Stimulated activated CD4-positive, alpha-beta T cell treated with anti-CD3 and anti-CD28 coated beads, Interleukin-1b, Interleukin-23, amount 100 ng/mL, for 24 hours (primary cell): ENCODE results near the gene DHRS11.
A peak's percentile ranks its signal among the peaks of the same experiment; 100 is the strongest.

ENCODE experiments used
- DNase-seq, 4 experiments: peaks; one replicate each; pipeline ENCODE4 v3.0.0-alpha.2; 2020; ENCODE audit warnings: low read depth in 4 of 4, low spot score in 1 of 4

The DHRS11 gene

DNA sequence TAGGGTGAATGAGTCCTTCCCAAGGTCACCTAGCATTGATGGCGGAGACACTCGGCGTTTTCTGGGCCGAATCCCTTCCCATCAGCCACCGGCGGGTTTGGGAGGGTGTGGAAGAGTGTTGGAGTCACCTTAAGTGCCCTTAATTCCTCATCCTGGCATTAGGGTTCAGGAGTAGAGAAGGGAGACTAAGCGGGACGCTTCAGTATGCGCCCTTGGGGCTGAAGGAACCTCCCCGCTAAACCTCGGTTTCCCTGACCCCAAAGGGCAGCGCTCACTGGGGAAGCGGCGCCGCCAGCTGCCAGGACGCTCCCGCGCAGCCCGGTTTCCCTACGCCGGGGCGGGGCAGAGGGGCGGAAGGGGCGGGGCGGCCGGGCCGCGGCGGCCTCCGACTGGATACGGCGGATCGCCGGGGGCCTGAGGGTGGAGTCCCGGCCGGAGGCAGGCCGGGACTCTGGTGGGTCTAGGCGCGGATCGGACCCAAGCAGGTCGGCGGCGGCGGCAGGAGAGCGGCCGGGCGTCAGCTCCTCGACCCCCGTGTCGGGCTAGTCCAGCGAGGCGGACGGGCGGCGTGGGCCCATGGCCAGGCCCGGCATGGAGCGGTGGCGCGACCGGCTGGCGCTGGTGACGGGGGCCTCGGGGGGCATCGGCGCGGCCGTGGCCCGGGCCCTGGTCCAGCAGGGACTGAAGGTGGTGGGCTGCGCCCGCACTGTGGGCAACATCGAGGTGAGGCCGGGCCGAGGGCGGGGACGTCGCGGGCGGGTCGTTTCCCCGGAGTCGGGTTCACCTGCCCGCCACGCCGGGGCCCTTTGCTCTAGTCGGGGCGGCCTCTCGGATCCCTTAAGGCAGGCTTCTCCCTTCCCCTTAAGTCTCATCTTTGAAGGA is at the start of gene DHRS11:
DHRS11 (plus strand) TSS at position 446 of the 882 bp plus-strand sequence; CDS start at position 577, 131 bp downstream.
- peak; percentile 59 to 82 (median 70) for DNase-seq

DNA sequence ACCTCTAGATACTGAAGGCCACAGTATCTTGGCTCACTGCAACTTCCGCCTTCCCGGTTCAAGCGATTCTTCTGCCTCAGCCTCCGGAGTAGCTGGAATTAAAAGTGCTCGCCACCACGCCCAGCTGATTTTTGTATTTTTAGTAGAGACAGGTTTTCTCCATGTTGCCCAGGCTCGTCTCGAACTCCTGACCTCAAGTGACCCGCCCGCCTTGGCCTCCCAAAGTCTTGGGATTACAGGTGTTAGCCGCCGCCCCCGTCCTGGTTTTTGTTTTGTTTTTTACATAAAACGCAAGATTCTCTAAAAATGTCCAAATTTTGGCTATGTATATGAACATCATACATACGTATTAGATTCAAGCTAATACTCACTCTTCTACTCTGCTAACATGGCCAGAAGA is 48.9 kb upstream of the DHRS11 start:
- no peak for DNase-seq

GRCh38 chr17:36544044-36544306 is 47.7 kb upstream of the DHRS11 start:
- DNase-seq: no peak

DNA sequence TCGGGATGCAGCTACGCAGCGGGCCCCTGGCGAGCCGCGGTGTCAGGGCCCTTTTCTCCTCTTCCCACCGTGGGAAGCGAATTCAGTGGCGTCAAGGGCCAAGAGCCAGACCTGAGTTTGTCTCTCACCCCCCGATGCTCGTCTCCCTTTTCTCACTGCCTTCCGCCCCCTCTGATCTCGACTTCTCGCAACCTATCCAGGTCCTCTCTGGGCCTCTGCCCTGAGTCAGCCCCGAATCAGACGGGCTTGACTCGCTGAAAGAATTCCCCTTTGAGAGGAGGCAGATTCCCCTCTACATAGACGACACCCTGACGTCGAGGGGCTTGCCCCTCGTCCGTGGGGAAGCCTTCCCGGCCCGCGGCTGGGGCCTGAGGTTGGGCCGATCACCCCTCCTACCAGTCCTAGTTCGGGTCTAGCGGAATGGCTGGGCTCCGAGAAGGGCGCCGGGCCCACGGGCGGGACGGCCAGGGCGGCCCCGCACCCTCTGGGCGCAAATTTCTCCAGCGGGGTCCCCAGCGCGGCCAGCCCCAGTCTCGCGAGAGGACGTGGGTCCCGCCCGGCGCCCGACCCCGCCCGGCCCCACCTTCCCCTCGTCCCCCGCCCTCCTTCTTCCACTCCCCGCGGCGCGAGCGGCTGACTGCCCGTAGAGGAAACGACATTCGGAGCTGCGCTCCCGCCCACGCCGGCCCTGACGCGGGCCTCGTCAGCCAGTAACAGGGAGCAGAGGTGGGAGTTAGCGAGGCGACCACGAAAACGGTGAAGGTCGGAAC is 47.2 kb upstream of the DHRS11 start, which contains the start of gene GGNBP2:
GGNBP2 (plus strand) TSS at position 613 of the 770 bp plus-strand sequence. CDS start 806 bp downstream, outside the sequence.
- peak; percentile 74 to 86 (median 82) for DNase-seq

DNA sequence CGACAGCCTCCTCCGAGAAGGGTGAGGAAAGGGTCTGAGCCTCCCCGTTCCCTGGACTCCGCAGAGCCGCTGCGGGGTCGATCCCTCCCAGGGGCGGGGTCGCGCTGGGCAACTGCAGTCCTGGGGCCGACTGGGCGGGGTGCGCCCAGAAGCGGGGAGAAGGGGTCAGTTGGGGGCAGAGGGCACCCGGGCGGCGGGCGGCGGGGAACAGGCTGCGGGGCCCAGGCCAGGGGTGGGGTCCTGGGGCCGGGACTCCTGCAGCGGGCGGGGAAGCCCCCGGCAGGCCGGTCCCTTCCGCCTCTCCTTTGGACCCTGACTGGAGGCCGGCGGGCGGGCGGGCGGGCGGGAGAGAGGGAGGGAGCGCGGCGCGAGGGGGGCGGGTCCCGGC is 46.6 kb upstream of the DHRS11 start:
- peak in 1 of 4 experiments; percentile 60 for DNase-seq

GRCh38 chr17:36545465-36546417 is 45.9 kb upstream of the DHRS11 start:
- peak; percentile 78 to 93 (median 90) for DNase-seq

GRCh38 chr17:36546418-36547093 is 45.1 kb upstream of the DHRS11 start:
- no peak for DNase-seq

DNA sequence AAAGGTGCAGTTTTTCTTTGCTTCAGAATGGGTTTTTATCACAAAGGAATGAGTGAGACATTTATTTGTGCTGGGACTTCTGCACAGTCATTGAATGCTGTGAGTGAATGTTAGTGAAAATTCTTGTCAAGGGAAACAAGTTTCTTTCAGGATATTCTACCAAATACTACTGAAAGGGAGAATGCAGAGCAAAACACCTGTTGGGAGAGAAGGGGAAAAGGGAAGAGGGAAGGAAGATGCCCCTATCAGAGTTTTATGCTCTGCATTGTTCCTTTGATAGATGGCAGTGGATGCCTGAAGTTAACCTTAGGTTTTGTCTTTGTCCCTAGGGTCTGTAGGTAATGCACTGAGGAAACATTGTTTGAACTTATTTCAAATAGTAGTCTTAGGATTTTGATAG is 43.9 kb upstream of the DHRS11 start:
- no peak for DNase-seq

- DNase-seq: no peak
Observed at GRCh38 chr17:36550491-36551417, 40.9 kb upstream of the DHRS11 start.

DNA sequence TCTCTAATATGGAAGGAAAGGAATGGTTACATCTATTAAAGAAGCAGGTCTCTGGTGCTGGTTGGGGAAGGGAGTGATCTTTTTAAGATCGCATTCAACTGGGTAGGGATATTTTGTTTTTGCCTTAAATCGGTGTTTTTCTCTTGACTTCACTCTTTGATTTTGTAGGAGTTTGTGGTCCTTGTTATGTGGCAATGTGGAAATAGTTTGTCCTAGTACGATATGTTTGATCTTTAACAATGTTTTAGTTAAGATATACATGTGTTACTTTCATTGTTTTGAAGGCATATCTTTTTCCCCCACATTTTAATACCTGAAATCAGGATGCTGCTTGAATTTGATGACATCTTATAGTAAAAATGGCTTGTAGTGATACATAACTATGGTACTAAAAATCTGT is 38.2 kb upstream of the DHRS11 start:
- DNase-seq: no peak

- DNase-seq: no peak
Observed at GRCh38 chr17:36566081-36566480, 25.6 kb upstream of the DHRS11 start.

DNA sequence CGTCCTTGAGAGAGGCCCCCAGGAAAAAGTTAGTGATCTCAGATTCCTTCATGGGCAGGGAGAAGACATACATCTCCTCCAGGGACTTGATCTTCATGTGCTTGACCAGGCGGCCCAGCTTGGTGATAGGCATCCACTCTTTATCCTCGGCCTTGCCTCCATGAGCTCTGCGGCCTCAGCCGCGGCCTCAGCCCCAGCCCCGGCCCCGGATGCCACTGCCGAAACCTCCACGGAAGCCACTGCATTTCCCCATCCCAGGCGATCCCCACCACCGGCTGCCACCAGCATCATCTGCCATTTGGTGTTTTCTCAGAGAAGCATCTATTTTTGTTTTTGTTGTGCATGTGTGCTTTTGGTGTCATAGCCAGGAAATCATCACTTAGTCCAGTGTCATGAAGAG is 16.7 kb upstream of the DHRS11 start:
- DNase-seq: no peak

DNA sequence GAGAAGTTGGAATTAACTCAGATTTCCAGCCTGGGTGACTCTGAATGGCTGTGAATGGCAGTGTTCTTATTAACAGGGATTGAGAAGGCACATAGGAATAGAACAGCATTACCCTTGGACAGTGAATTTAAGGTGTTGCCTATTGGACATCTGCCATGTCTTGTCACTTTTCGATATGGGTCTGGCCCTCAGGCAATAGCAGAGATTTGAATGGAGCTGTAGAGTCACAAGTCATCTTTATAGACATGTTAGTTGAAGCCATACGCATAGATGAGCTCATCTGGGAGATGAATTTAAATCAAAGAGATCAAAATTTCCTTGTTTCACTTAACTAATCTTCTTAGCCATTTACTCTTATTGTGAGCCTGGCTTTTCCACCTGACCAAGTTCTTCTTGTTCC is 14.9 kb upstream of the DHRS11 start:
- DNase-seq: no peak

DNA sequence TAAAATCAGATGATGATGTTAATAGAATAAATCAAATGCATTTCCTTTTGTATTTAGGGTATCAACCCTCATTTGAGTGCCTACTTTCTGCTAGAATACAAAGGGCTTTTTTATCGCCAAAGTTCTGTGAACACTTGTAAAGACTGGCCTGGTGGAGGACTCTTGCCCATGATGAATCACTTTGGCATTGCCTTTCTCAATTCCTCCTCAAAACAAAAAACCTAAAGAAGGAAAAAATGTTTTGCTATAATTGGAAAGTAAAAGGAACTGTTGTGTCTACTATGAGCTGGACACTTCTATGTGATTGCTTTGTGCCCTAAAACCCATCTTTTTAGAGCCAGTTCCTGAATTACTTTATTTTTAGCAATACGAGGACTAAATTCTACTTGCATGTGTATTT is 13.0 kb upstream of the DHRS11 start:
- no peak for DNase-seq

GRCh38 chr17:36583787-36584186 is 7.9 kb upstream of the DHRS11 start:
- no peak for DNase-seq

- DNase-seq: no peak
Observed at GRCh38 chr17:36586138-36586537, 5.5 kb upstream of the DHRS11 start.

DNA sequence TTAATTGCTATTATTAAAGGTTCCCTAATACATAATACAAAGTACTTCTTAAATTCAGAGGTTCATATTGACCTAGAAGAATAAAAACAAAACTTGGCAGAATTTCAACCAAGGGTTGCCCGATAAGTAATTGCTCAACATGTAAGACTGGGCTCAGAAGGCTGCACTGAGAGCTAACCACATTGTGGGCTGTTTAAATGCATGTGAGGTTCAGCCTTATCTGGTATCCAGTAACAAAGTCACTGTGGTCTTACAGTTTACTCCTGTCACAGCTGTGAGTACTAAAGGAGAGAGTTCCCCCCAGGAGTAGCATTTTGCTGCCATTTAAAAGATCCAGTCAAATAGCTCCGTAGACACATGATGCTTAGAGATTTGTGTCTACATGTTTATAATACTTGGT is 1.6 kb upstream of the DHRS11 start:
- DNase-seq: no peak

DNA sequence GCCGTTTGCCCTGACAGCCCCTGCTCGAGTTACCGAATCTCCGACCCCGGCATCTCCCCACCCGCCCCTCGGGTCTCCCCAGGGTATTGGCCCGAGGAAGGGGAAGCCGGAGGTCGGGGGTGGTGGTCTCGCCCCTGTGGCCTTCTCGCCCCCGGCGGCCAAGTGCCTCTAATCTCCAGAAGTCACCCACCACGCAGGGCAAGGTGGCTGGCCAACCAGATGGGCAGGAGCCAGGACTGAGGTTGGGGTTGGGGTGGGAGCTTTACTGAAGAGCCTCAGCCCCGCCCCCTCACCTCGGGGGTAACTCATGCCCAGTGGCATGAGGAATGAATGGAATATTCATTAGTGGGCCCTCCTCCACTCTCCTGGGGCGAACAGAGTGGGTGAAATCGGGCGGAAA is 637 bp downstream of the DHRS11 start:
- DNase-seq: no peak

- DNase-seq: no peak
Observed at GRCh38 chr17:36592716-36593321, 1.1 kb downstream of the DHRS11 start.
